ENCODE results near the gene NEMP1.

DNA sequence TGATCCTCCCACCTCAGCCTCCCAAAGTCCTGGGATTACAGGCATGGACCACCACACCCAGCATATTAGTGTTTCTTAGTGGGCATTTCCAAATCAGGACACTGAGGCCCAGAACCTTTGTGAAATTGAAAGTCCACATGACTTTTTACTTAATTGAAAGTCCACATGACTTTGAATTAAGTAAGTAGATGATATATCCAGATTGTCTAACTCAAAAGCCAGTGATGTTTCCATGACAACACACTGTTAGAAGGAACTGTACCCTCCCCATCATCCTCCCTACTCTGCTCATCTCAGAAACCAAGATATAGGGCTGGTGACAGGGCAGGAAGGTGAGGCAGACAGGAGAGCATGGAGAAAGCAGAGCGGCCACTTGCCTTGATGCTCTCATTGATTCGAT, 35.9 kb downstream of the NEMP1 start:
- TF ChIP-seq, protein P1, sequence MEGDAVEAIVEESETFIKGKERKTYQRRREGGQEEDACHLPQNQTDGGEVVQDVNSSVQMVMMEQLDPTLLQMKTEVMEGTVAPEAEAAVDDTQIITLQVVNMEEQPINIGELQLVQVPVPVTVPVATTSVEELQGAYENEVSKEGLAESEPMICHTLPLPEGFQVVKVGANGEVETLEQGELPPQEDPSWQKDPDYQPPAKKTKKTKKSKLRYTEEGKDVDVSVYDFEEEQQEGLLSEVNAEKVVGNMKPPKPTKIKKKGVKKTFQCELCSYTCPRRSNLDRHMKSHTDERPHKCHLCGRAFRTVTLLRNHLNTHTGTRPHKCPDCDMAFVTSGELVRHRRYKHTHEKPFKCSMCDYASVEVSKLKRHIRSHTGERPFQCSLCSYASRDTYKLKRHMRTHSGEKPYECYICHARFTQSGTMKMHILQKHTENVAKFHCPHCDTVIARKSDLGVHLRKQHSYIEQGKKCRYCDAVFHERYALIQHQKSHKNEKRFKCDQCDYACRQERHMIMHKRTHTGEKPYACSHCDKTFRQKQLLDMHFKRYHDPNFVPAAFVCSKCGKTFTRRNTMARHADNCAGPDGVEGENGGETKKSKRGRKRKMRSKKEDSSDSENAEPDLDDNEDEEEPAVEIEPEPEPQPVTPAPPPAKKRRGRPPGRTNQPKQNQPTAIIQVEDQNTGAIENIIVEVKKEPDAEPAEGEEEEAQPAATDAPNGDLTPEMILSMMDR (IDR thresholded peaks at IDR 0.05): no peak
- TF ChIP-seq POLR2A (IDR thresholded peaks at IDR 0.05): no peak

Measured in testis (tissue), 2 donors.